HFF-Myc (cell line): ENCODE measurements around the gene SART1.

ENCODE experiments used
- DNase-seq: peaks from one replicate; pipeline ENCODE4 v3.0.0-alpha.2; 2011; ENCODE audit warnings: low read depth; ENCODE audit errors: extremely low read depth
- H3K4me3 ChIP-seq: replicated peaks from 2 replicates; pipeline ENCODE4 v1.5.1; 2011; ENCODE audit warnings: low read depth, mild to moderate bottlenecking, control low read depth, low read length
- CTCF ChIP-seq: IDR thresholded peaks from 2 replicates; pipeline ENCODE4 v1.5.1; 2012; ENCODE audit warnings: mild to moderate bottlenecking, low read depth, low read length, control low read depth; ENCODE audit errors: missing control alignments

Gene SART1

GRCh38 chr11:65954771-65955170 is 6.8 kb upstream of the SART1 start:
- no peak overlapping the region for H3K4me3 ChIP-seq
- no peak for TF ChIP-seq CTCF
- DNase-seq, result no peak

DNA sequence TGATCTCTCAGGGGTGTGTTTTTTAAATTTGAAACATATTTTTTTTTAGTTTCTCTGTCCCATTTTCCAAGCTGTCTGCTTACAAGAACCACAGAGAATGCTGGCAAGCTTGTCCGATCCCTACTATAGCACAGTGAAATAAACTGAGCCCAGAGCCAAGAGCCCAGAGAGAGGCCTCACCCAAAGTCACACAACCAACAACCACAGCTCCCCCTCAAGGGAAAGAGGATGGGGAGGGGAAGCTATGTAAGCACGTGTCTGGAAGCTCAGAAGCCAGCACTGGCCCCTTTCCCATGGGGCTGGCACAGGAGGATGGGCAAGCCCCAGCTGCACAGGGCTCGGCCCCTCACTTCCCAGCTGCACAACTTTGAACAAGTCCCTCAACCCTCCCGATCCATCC is 3.2 kb upstream of the SART1 start:
- DNase-seq, result no peak
- no peak for TF ChIP-seq CTCF
- H3K4me3 ChIP-seq, result no peak overlapping the region

- no peak for TF ChIP-seq CTCF
- H3K4me3 ChIP-seq, result no peak overlapping the region
- DNase-seq, result no peak
These were observed 2.6 kb upstream of the SART1 start for GRCh38 chr11:65958774-65959420.

- no peak for DNase-seq
- H3K4me3 ChIP-seq, result peak overlapping the region; percentile 89
- no peak for TF ChIP-seq CTCF
These were observed 689 bp upstream of the SART1 start for GRCh38 chr11:65960824-65961266.

GRCh38 chr11:65962141-65962564 is 619 bp downstream of the SART1 start:
- peak overlapping the region; percentile 89 for H3K4me3 ChIP-seq
- no peak for DNase-seq
- TF ChIP-seq CTCF, result no peak

DNA sequence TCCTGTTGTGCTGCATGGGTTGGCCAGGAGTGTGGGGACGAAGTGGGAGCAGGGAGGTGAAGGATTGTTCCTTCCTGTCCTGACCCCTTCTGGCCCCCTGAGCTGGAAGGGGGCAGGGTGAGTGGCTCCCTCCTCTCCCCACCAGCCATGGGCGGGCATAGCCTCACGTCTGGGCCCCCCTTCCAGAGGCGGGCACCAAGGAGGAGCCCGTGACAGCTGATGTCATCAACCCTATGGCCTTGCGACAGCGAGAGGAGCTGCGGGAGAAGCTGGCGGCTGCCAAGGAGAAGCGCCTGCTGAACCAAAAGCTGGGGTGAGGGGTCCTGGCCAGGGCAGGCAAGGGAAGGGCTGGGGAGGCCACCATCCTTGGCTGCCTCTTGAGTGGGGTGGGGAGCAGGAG is 3.4 kb downstream of the SART1 start:
- DNase-seq, result no peak
- TF ChIP-seq CTCF, result no peak
- no peak overlapping the region for H3K4me3 ChIP-seq
